Left renal pelvis (tissue), 4 donors: Measurements from ENCODE around the gene PEAK1. TPM values are rescaled to one million over a fixed set of nuclear protein-coding genes. Genes with fewer than 3 reads are reported as not detected.
A peak's percentile ranks its signal among the peaks of the same experiment; 100 is the strongest.

Experiments used
- DNase-seq, 4 donors: peaks; one replicate each; pipeline ENCODE4 v3.0.0-alpha.2; 2013; ENCODE audit warnings: low read depth in 4 of 4, low spot score in 3 of 4
- polyA plus RNA-seq, 4 donors: library from polyadenylated mRNA; unstranded; fragments of 120-200 nt; gene quantifications; one replicate each; pipeline ENCODE4 v1.2.1, GENCODE V29; 2013; ENCODE audit not compliant: insufficient read length in 4 of 4

The PEAK1 gene
- polyA plus RNA-seq, 4 donors = 31.8 to 41.7 (median 32.5) TPM

- no peak for DNase-seq
Measured at GRCh38 chr15:77144026-77144425, 275.9 kb downstream of the PEAK1 start.

GRCh38 chr15:77143616-77144015 is 276.3 kb downstream of the PEAK1 start:
- DNase-seq = no peak

- no peak for DNase-seq
Measured at GRCh38 chr15:77143191-77143590, 276.7 kb downstream of the PEAK1 start.

GRCh38 chr15:77140220-77140619 is 279.7 kb downstream of the PEAK1 start:
- no peak for DNase-seq

- no peak for DNase-seq
Measured at GRCh38 chr15:77139312-77139711, 280.6 kb downstream of the PEAK1 start.

GRCh38 chr15:77138167-77138522 is 281.8 kb downstream of the PEAK1 start:
- DNase-seq = no peak

- DNase-seq = no peak
Measured at GRCh38 chr15:77135181-77135580, 284.7 kb downstream of the PEAK1 start.

- DNase-seq = no peak
Measured at GRCh38 chr15:77130315-77130930, 289.5 kb downstream of the PEAK1 start.

GRCh38 chr15:77127626-77128025 is 292.3 kb downstream of the PEAK1 start:
- no peak for DNase-seq

GRCh38 chr15:77126529-77127326 is 293.2 kb downstream of the PEAK1 start:
- DNase-seq = no peak

- no peak for DNase-seq
Measured at GRCh38 chr15:77123854-77124253, 296.1 kb downstream of the PEAK1 start.

GRCh38 chr15:77122576-77122975 is 297.3 kb downstream of the PEAK1 start:
- no peak for DNase-seq

GRCh38 chr15:77121599-77121998 is 298.3 kb downstream of the PEAK1 start:
- DNase-seq = no peak

GRCh38 chr15:77120576-77120975 is 299.3 kb downstream of the PEAK1 start:
- DNase-seq = no peak

- DNase-seq = no peak
Measured at GRCh38 chr15:77119446-77119845, 300.5 kb downstream of the PEAK1 start.

- peak; percentile 47 to 65 (median 50) for DNase-seq
Measured at GRCh38 chr15:77118882-77119321, 301.0 kb downstream of the PEAK1 start.

- no peak for DNase-seq
Measured at GRCh38 chr15:77115179-77115578, 304.7 kb downstream of the PEAK1 start.

- no peak for DNase-seq
Measured at GRCh38 chr15:77112838-77113504, 306.9 kb downstream of the PEAK1 start.

GRCh38 chr15:77111789-77112188 is 308.1 kb downstream of the PEAK1 start:
- DNase-seq = no peak

- DNase-seq = peak; percentile 48 to 62 (median 52)
Measured at GRCh38 chr15:77107531-77108355, 312.2 kb downstream of the PEAK1 start.

GRCh38 chr15:77107068-77107467 is 312.8 kb downstream of the PEAK1 start:
- no peak for DNase-seq
